SK-N-SH (cell line): ENCODE data around the gene ARHGAP15. TPM values are rescaled to one million over a fixed set of nuclear protein-coding genes. Genes with fewer than 3 reads are reported as not detected.

Source experiments
- CTCF ChIA-PET: fragments of 300-600, 350-600 bp; formaldehyde crosslinking; extraction: SDS; loops from one replicate; lab custom pipeline; 2021; lab: Yijun Ruan, JAX
- POLR2A ChIA-PET: fragments of 350-600 bp; sonication (Branson Sonifier 250); formaldehyde crosslinking; extraction: SDS; loops from one replicate; lab custom pipeline; 2020; ENCODE audit warnings: antibody characterized with exemption, inconsistent platforms; lab: Yijun Ruan, JAX
- DNase-seq: peaks from one replicate; pipeline ENCODE4 v3.0.0; 2012
- H2AFZ ChIP-seq: fragments of 200-600 bp; sonication (generic); 2 replicates; pipeline ENCODE4 v1.8.1; 2016; ENCODE audit warnings: antibody characterized with exemption, mild to moderate bottlenecking, low read depth
- H3F3A ChIP-seq: fragments of 200-600 bp; sonication (generic); replicated peaks from 2 replicates; pipeline ENCODE3; 2016; ENCODE audit warnings: antibody characterized with exemption, mild to moderate bottlenecking; ENCODE audit not compliant: insufficient read depth
- H3K27ac ChIP-seq, 2 experiments: fragments of 200-500 bp in 1 of 2; fragments of 200-600 bp in 1 of 2; sonication (Bioruptor generic) in 1 of 2; sonication (generic), shearing (Covaris generic) in 1 of 2; 2 replicates each; pipeline versions ENCODE4 v1.5.1 to v1.6.1; 2014 to 2016; ENCODE audit warnings: low read depth in 2 of 2, inconsistent platforms in 1 of 2, low read length in 1 of 2, mild to moderate bottlenecking in 1 of 2, mixed read lengths in 1 of 2
- H3K27me3 ChIP-seq: fragments of 200-600 bp; sonication (generic), shearing (Covaris generic); 2 replicates; pipeline ENCODE4 v1.6.1; 2016; ENCODE audit warnings: mixed run types; ENCODE audit not compliant: insufficient read depth
- H3K36me3 ChIP-seq, 2 experiments: fragments of 200-500 bp in 1 of 2; fragments of 200-600 bp in 1 of 2; sonication (Bioruptor generic) in 1 of 2; sonication (generic) in 1 of 2; replicated peaks in 1 of 2; 2 replicates each; pipeline versions ENCODE3 to v1.5.1; 2014 to 2016; ENCODE audit warnings: low read length in 1 of 2, mild to moderate bottlenecking in 1 of 2; ENCODE audit not compliant: insufficient read depth in 2 of 2, control insufficient read depth in 1 of 2
- H3K4me1 ChIP-seq, 2 experiments: fragments of 200-500 bp in 1 of 2; fragments of 200-600 bp in 1 of 2; sonication (Bioruptor generic) in 1 of 2; sonication (generic), shearing (Covaris generic) in 1 of 2; 2 replicates each; pipeline versions ENCODE4 v1.5.1 to v1.6.1; 2014 to 2016; ENCODE audit warnings: low read depth in 1 of 2, low read length in 1 of 2, mixed run types in 1 of 2; ENCODE audit not compliant: insufficient read depth in 2 of 2, control insufficient read depth in 1 of 2
- H3K4me2 ChIP-seq: fragments of 200-600 bp; sonication (generic), shearing (Covaris generic); 2 replicates; pipeline ENCODE4 v1.6.1; 2017; ENCODE audit warnings: mixed run types
- H3K4me3 ChIP-seq, 2 experiments: fragments of 200-500 bp in 1 of 2; fragments of 200-600 bp in 1 of 2; sonication (Bioruptor generic) in 1 of 2; sonication (generic), shearing (Covaris generic) in 1 of 2; 2 replicates each; pipeline versions ENCODE4 v1.5.1 to v1.8.1; 2014 to 2016; ENCODE audit warnings: low read depth in 2 of 2, inconsistent platforms in 1 of 2, low read length in 1 of 2, mild to moderate bottlenecking in 1 of 2, mixed read lengths in 1 of 2, moderate library complexity in 1 of 2
- H3K79me2 ChIP-seq: fragments of 200-600 bp; sonication (generic); 2 replicates; pipeline ENCODE4 v1.8.1; 2017; ENCODE audit warnings: mild to moderate bottlenecking; ENCODE audit not compliant: insufficient read depth
- H3K9ac ChIP-seq: fragments of 200-600 bp; sonication (generic); 2 replicates; pipeline ENCODE4 v1.6.1; 2017; ENCODE audit warnings: mixed run types
- H3K9me2 ChIP-seq: fragments of 200-600 bp; sonication (generic); 2 replicates; pipeline ENCODE4 v1.6.1; 2017; ENCODE audit warnings: mixed run types
- H3K9me3 ChIP-seq: fragments of 200-600 bp; sonication (generic); 2 replicates; pipeline ENCODE4 v1.6.1; 2017; ENCODE audit warnings: mixed run types, mild to moderate bottlenecking, moderate library complexity
- H4K20me1 ChIP-seq: fragments of 200-600 bp; sonication (generic); 2 replicates; pipeline ENCODE4 v1.6.1; 2017; ENCODE audit warnings: mild to moderate bottlenecking, mixed run types; ENCODE audit not compliant: insufficient read depth
- FOSL2 ChIP-seq: IDR thresholded peaks from 2 replicates; pipeline ENCODE4 v1.4.0; 2012; ENCODE audit warnings: low read depth, mild to moderate bottlenecking, moderate library complexity, borderline replicate concordance
- FOXM1 ChIP-seq: IDR thresholded peaks from 2 replicates; pipeline ENCODE4 v1.4.0; 2012; ENCODE audit warnings: low read depth, mild to moderate bottlenecking
- GATA2 ChIP-seq: sonication (generic); formaldehyde crosslinking; IDR thresholded peaks from 2 replicates; pipeline ENCODE4 v1.5.0; 2020; ENCODE audit warnings: mild to moderate bottlenecking, missing genetic modification reagents
- IRF3 ChIP-seq: fragments of 150-350 bp; IDR thresholded peaks from 2 replicates; pipeline ENCODE4 v1.6.1; 2016; ENCODE audit warnings: mild to moderate bottlenecking, low read depth, low read length
- JUND ChIP-seq: IDR thresholded peaks from 2 replicates; pipeline ENCODE4 v1.4.0; 2012
- MAX ChIP-seq: IDR thresholded peaks from 2 replicates; pipeline ENCODE4 v1.4.0; 2012; ENCODE audit warnings: low read depth
- MEF2A ChIP-seq: IDR thresholded peaks from 2 replicates; pipeline ENCODE4 v1.4.0; 2012; ENCODE audit warnings: low read depth, borderline replicate concordance
- NRF1 ChIP-seq: IDR thresholded peaks from 2 replicates; pipeline ENCODE4 v1.6.1; 2012; ENCODE audit warnings: low read depth, mild to moderate bottlenecking, low read length
- PBX3 ChIP-seq: IDR thresholded peaks from 2 replicates; pipeline ENCODE4; 2012
- RAD21 ChIP-seq: IDR thresholded peaks from 2 replicates; pipeline ENCODE4 v1.6.1; 2012; ENCODE audit warnings: mild to moderate bottlenecking, low read length
- REST ChIP-seq: IDR thresholded peaks from 2 replicates; pipeline ENCODE4 v1.6.1; 2012; ENCODE audit warnings: mild to moderate bottlenecking, low read depth, low read length, moderate library complexity
- SIN3A ChIP-seq: IDR thresholded peaks from 2 replicates; pipeline ENCODE4 v1.6.1; 2012; ENCODE audit warnings: low read depth, mild to moderate bottlenecking, low read length, moderate library complexity, borderline replicate concordance
- SMC3 ChIP-seq: IDR thresholded peaks from 2 replicates; pipeline ENCODE4 v1.6.1; 2012; ENCODE audit warnings: low read depth, low read length, improper control_type of control experiment
- TCF12 ChIP-seq: IDR thresholded peaks from 2 replicates; pipeline ENCODE4 v1.4.0; 2012
- TEAD4 ChIP-seq: IDR thresholded peaks from 2 replicates; pipeline ENCODE4 v1.4.0; 2012; ENCODE audit warnings: mild to moderate bottlenecking, borderline replicate concordance; ENCODE audit not compliant: insufficient read depth
- USF1 ChIP-seq: IDR thresholded peaks from 2 replicates; pipeline ENCODE4 v1.4.0; 2012; ENCODE audit warnings: low read depth, borderline replicate concordance
- YY1 ChIP-seq: IDR thresholded peaks from 2 replicates; pipeline ENCODE4 v1.4.0; 2012; ENCODE audit warnings: low read depth, mild to moderate bottlenecking
- WGBS: methylation state at CpG from one replicate; pipeline ENCODE4 v1.1.6; 2017; ENCODE audit warnings: low lambda C conversion rate; 5-methylcytosine and 5-hydroxymethylcytosine counted together
- polyA plus RNA-seq, 3 experiments: library from polyadenylated mRNA; depleted of rRNA; stranded (reverse); fragments of >200 nt; gene quantifications; 2 replicates each; pipeline ENCODE4 v1.2.3, GENCODE V29; 2012

The ARHGAP15 gene
- polyA plus RNA-seq, 1 of the 3 experiments (the other 2 are of a cell fraction): not detected

- TF ChIP-seq IRF3 (no peak), TCF12 (no peak)
These were observed 47.6 kb upstream of the ARHGAP15 start (continued) for GRCh38 chr2:143081616-143082015.

GRCh38 chr2:143083636-143084035 lies 45.6 kb upstream of the ARHGAP15 start:
- Histone ChIP-seq H2AFZ (no peak overlapping the region), H3K9me3 (no peaks in the 10 kb centered on the region), H3K27me3 (no peaks in the 10 kb centered on the region), H4K20me1 (no peaks in the 10 kb centered on the region), H3K4me2 (0 out of 2 replicates have a peak overlapping the region, but pooled peaks have one; percentile 13), H3K4me1 (peaks cover 0 to 5% of the 10 kb centered on the region in 2 experiments; a peak in 1 of 4 replicates), H3F3A (no peaks in the 10 kb centered on the region), H3K79me2 (no peaks in the 10 kb centered on the region), H3K9me2 (no peaks in the 10 kb centered on the region), H3K27ac (no peak overlapping the region), H3K4me3 (no peak overlapping the region), H3K9ac (no peak overlapping the region), H3K36me3 (no peaks in the 10 kb centered on the region)
- 15% methylated on average over 2 of the region's 2 CpGs for WGBS
- no peak for DNase-seq
- TF ChIP-seq GATA2 (CRISPR knock-in tag) (no peak), TEAD4 (no peak), YY1 (no peak), RAD21 (no peak), JUND (no peak), TCF12 (no peak), SIN3A (no peak), FOSL2 (peak; percentile 22; the same call in 1 of the 2 replicates)
- CTCF ChIA-PET: interaction anchor here (0.7 kb wide), 2 partner anchors 17 to 1355 kb away, joined by 3 read pairs; no protein-coding TSS in a partner anchor
- POLR2A ChIA-PET: no interaction called here

GRCh38 chr2:143084462-143084861 lies 44.8 kb upstream of the ARHGAP15 start:
- no peak overlapping the region for H3K27ac ChIP-seq
- H4K20me1 ChIP-seq: no peaks in the 10 kb centered on the region
- POLR2A ChIA-PET: no interaction called here
- no peaks in the 10 kb centered on the region for H3K9me2 ChIP-seq
- H3K4me2 ChIP-seq: no peak overlapping the region
- no peak overlapping the region for H2AFZ ChIP-seq
- H3K9me3 ChIP-seq: no peaks in the 10 kb centered on the region
- H3K4me3 ChIP-seq: no peak overlapping the region
- peaks cover 0 to 5% of the 10 kb centered on the region in 2 experiments; a peak in 1 of 4 replicates for H3K4me1 ChIP-seq
- H3K79me2 ChIP-seq: no peaks in the 10 kb centered on the region
- H3K27me3 ChIP-seq: no peaks in the 10 kb centered on the region
- CTCF ChIA-PET: no interaction called here
- no peak overlapping the region for H3K9ac ChIP-seq
- WGBS: 83% methylated on average over 2 of the region's 2 CpGs
- no peak for DNase-seq
- H3K36me3 ChIP-seq: no peaks in the 10 kb centered on the region
- no peaks in the 10 kb centered on the region for H3F3A ChIP-seq
- TF ChIP-seq MEF2A (no peak), NRF1 (no peak), TCF12 (no peak), SMC3 (no peak), FOXM1 (no peak), MAX (no peak), REST (no peak), PBX3 (no peak), IRF3 (no peak), USF1 (no peak)
